T-helper 1 cell (primary cell): Measurements from ENCODE around the gene MKLN1.
"Not testable (repeated sequence)": the region's sequence is repeated elsewhere in the genome, so short reads cannot be mapped to it uniquely, and the experiment has no call there.

Source experiments
- DNase-seq, 5 donors: peaks; one replicate each; pipeline ENCODE4 v3.0.0-alpha.2; 2012 to 2020

The MKLN1 gene

GRCh38 chr7:131403322-131403721 lies 75.6 kb downstream of the MKLN1 start:
- DNase-seq, result no peak

GRCh38 chr7:131404226-131404911 lies 76.7 kb downstream of the MKLN1 start:
- no peak for DNase-seq

- no peak for DNase-seq
Observed at GRCh38 chr7:131409129-131409766, 81.6 kb downstream of the MKLN1 start.

DNA sequence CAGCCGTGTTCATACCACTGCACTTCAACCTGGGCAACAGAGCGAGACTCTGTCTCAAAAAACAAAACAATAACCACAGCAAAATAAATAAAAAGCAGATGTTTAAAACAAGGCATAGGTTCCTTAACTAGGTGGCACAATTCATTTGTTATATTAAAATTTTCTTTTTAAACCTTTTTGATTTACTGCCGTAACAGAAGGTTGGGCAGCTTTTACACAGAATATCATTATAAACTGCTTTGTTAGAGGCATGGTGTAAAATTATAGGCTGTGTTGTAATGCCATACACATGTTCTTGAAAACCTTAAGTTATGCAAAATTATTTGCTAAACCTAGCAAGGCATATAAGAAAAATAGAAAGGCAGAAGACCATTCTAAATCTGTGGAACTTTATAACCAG lies 84.4 kb downstream of the MKLN1 start:
- no peak for DNase-seq

DNA sequence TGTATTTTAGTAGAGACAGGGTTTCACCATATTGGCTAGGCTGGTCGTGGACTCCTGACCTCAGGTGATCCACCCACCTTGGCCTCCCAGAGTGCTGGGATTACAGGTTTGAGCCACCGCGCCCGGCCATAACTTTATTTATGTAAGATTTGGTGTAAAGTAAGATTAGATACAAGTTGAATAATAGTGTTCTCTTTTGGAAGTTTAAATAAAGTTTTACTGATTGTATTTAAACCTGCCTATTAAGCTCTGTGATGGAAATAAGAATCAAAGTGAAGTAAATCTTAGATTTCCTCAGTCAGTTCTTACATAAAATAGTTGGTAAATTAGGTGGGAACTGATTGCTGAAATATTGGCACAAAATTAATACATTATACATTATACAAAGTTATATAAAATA lies 86.0 kb downstream of the MKLN1 start:
- no peak for DNase-seq

- peak in 2 of 5 donors; percentile 5 to 48 for DNase-seq
Observed at GRCh38 chr7:131424219-131424822, 96.6 kb downstream of the MKLN1 start.

DNA sequence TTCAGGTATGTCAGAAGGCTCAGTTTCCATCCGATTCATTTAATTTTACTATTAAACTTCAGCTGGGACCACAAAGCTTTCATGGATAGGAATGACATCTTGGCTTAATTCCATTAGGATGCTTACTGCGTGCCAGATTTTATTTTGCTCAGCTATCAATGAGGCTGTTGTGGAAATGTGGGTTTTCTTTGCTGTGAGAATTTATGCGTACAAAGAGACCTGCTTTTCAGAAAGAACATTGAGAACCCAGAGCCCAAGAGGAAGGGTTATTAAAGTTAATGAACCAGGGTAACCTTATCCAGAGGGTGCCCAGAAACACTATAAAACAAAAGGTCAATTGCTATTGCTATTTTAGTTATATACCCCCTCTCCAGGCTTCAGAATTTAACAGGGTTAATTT lies 98.3 kb downstream of the MKLN1 start:
- DNase-seq, result no peak

GRCh38 chr7:131430826-131431225 lies 103.2 kb downstream of the MKLN1 start:
- DNase-seq, result not testable (repeated sequence)

DNA sequence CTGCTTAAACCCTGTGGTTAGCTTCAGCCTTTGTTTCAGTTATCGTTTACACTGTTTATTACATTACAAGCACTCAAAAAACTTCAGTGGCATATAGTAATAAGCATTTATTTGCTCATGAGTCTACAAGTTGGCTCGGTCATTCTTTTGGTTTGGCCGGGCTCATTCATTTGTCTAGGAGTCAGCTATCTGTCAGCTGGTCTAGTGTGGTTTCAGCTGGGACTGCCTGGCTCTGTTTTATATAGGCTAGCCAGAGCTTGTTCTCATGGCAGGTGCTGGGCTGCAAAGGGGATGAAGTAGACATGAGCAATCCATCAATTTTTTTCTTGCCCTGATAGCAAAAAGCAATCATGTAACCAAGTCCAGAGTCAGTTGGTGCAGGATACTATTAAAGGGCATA lies 103.6 kb downstream of the MKLN1 start:
- no peak for DNase-seq

DNA sequence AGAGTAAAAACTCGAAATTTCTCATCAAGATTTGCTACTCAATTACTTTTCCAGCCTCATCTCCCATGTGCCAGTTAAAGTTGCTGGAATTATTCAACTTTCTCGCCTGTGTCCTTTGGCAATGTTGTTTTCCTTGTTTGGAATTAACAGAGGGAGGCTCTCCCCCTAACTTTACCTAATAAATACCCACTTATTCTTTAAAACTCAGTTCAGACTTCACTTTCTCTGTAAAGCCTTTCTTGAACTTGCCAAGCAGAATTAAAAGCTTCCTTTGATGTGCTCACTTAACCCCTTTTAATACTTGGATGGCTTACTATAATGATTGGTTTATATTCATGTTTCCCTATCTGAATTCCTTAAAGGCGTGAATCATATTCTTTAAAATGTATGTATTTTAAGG lies 104.1 kb downstream of the MKLN1 start:
- no peak for DNase-seq

- DNase-seq, result no peak
Observed at GRCh38 chr7:131436384-131436783, 108.7 kb downstream of the MKLN1 start.

- no peak for DNase-seq
Observed at GRCh38 chr7:131438969-131439368, 111.3 kb downstream of the MKLN1 start.

GRCh38 chr7:131443496-131443895 lies 115.8 kb downstream of the MKLN1 start:
- no peak for DNase-seq

DNA sequence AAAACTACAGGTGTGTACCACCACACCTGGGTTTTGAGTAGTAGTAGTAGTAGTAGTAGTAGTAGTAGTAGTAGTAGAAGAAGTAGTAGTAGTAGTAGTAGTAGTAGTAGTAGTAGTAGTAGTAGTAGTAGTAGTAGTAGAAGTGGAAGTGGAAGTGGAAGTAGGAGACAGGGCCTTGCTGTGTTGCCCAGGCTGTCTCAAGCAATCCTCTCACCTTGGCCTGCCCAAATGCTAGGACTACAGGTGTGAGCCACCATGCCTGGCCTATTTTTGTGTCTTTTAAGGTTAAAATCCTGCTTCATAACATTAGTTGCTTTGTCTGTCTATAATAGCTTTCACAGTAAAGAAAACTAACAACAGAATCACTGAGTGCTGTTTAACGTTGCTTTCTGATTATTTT lies 117.0 kb downstream of the MKLN1 start:
- no peak for DNase-seq

GRCh38 chr7:131449373-131449902 lies 121.8 kb downstream of the MKLN1 start:
- DNase-seq, result no peak

GRCh38 chr7:131454498-131454897 lies 126.8 kb downstream of the MKLN1 start:
- no peak for DNase-seq

DNA sequence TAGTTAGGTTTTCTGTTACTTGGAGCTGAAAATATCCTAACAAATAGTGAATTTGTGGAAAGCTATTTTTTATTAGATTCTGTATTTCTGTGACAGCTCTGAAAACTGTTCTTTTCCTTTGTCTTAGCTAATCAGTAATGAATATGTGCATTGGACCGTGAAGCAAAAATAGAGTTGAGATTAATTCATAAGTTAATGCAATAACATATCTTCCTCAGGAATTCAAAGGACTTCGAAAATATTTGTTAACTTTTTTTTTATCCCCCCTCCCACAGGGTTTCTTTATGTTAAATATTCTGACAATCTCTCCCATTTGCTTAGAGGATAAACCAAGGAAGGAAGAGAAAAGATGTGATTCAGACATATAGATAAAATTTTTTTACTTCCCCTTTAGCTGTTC lies 127.3 kb downstream of the MKLN1 start:
- DNase-seq, result no peak

- DNase-seq, result no peak
Observed at GRCh38 chr7:131455546-131455945, 127.9 kb downstream of the MKLN1 start.

DNA sequence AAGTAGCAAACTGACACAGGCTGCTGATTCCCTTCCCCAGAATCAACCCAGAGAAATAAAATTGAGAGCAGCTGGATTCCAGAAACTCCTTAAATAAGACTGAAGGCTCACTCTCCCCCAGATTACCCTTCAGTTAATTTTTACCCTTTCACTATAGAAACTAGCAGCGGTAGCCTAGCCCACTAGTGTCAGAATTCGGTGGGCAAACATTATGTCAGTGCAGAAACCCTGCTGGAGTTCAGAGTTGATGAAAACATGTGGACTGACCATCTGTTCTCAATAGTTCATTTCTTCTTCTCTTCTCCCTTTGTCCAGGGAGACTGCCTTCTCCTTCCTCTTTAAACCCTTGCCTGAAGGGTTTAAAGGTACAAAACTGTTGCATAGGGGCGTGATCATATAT lies 128.7 kb downstream of the MKLN1 start:
- DNase-seq, result no peak

- no peak for DNase-seq
Observed at GRCh38 chr7:131459256-131459655, 131.6 kb downstream of the MKLN1 start.

DNA sequence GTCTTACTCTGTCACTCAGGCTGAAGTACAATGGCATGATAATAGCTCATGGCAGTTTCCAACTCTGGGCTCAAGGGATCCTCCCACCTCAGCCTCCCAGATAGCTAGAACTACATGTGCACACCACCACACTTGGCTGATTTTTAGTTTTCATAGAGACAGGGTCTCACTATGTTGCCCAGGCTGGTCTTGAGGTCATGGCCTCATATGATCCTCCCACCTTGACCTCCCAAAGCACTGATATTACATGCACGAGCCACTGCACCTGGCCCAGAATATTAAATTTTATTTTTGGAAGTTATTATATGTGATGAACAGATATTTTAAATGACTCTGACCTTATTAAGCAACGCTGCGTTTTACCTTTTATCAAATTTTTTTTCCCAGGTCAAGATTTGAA lies 134.4 kb downstream of the MKLN1 start:
- DNase-seq, result no peak

DNA sequence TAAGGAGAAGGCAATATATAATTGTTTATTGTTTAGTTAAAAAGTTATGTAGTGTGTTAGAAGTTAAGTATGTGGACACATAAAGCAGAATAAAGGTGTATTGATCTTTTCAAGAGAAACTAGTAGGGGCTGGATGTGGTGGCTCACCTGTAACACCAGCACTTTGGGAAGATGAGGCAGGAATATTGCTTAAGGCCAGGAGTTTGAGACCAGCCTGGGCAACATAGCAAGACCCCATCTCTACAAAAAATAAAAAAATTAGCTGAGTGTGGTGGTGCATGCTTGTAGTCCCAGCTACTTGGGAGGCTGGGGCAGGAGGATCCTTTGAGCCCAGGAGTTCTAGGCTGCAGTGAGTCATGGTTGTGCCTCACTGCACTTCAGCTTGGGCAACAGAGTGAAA lies 135.0 kb downstream of the MKLN1 start:
- not testable (repeated sequence) for DNase-seq

GRCh38 chr7:131466735-131467365 lies 139.2 kb downstream of the MKLN1 start:
- DNase-seq, result no peak

DNA sequence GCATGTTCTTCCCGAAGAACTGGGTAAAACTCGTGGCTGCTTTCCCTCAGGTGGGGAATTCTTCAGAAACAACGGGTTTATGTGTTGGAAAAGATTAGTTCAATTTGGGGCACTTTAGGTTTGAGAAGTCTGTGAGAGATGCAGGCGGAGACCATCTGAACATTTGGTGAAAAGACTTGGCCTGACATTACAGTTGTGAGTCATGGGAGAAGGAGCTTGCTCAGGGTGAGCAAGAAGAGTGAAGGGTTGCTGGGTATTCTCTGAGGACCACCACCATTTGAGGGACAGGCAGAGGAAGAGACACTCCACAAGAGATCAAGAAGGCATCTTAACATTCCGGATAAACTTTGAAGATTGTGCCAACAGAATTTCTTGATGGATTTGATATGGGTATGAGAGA lies 140.1 kb downstream of the MKLN1 start:
- DNase-seq, result no peak
